ENCODE measurements around the gene DHRS7C. TPM values are rescaled to one million over a fixed set of nuclear protein-coding genes. Genes with fewer than 3 reads are reported as not detected.

DHRS7C gene
- total RNA-seq, 2 donors from 2014 or later: not detected

GRCh38 chr17:9725575-9725974 is 65.8 kb downstream of the DHRS7C start:
- H3K9me3 ChIP-seq (ENCODE audit: control insufficient read depth, low read length, poor library complexity, severe bottlenecking): no peaks in the 10 kb centered on the region
- H3K27ac Mint-ChIP-seq: no peak overlapping the region
- ATAC-seq: no peak
- peaks cover 2% of the 10 kb centered on the region for H3K4me1 Mint-ChIP-seq
- H3K36me3 Mint-ChIP-seq (ENCODE audit: low read depth): no peaks in the 10 kb centered on the region
- peaks cover 44% of the 10 kb centered on the region for H3K27me3 Mint-ChIP-seq
- no peak for DNase-seq
- no peak overlapping the region for H3K4me3 Mint-ChIP-seq

Other genes starting within 250 kb of the DHRS7C start
- 10 to 100 TPM; 66.8 to 68.8 TPM for gene STX8, start 215.8 kb downstream of the DHRS7C start, total RNA-seq
- not detected for gene CFAP52, start 214.9 kb downstream of the DHRS7C start, total RNA-seq
- gene USP43, start 146.1 kb downstream of the DHRS7C start, total RNA-seq: under 1 TPM; 0.29 to 0.45 TPM
- gene GSG1L2, start 30.5 kb upstream of the DHRS7C start, total RNA-seq: not detected
- gene GLP2R, start 34.3 kb upstream of the DHRS7C start, total RNA-seq: not detected
- not detected for gene RCVRN, start 113.7 kb upstream of the DHRS7C start, total RNA-seq

All from T-helper 17 cell (primary cell).